A549 (cell line): ENCODE data around the gene ZNF436.

Experiments used
- CHD2 ChIP-seq: fragments of 150-350 bp; IDR thresholded peaks from 2 replicates; pipeline ENCODE4 v1.6.1; 2014; ENCODE audit warnings: low read length; ENCODE audit not compliant: partially characterized antibody
- CTCF ChIP-seq: fragments of >200 bp; sonication (Bioruptor Twin); formaldehyde crosslinking; IDR thresholded peaks from 3 replicates; pipeline ENCODE4 v1.5.1; 2016
- EP300 ChIP-seq, 2 experiments: fragments of >200 bp; sonication (Bioruptor Twin); formaldehyde crosslinking; IDR thresholded peaks; 2 replicates in 1 of 2; 3 replicates in 1 of 2; pipeline ENCODE4 v1.6.1; 2016 to 2017
- FOSL2 ChIP-seq, 2 experiments: fragments of 450-650 bp in 1 of 2; fragments of >200 bp in 1 of 2; sonication (Bioruptor Twin) in 1 of 2; formaldehyde crosslinking; IDR thresholded peaks; 2 replicates each; pipeline versions ENCODE4 v1.5.0 to v1.6.1; 2016 to 2020; ENCODE audit warnings: mild to moderate bottlenecking in 1 of 2, moderate library complexity in 1 of 2
- HMGXB4 ChIP-seq: fragments of 250-450 bp; sonication (Bioruptor Pico); IDR thresholded peaks from 2 replicates; pipeline ENCODE4 v1.5.0; 2021; ENCODE audit warnings: mild to moderate bottlenecking, moderate library complexity, borderline replicate concordance
- JUN ChIP-seq, 2 experiments: fragments of >200 bp; sonication (Bioruptor Twin); formaldehyde crosslinking; IDR thresholded peaks; 2 replicates in 1 of 2; 3 replicates in 1 of 2; pipeline ENCODE4 v1.6.1; 2016 to 2017
- MAX ChIP-seq: IDR thresholded peaks from 2 replicates; pipeline ENCODE4 v1.6.1; 2012
- NFE2L2 ChIP-seq: fragments of 150-350 bp; conservative IDR thresholded peaks from 2 replicates; pipeline ENCODE4 v1.6.1; 2014; ENCODE audit warnings: low read length
- POLR2A ChIP-seq: IDR thresholded peaks from 2 replicates; pipeline ENCODE4 v1.6.1; 2012; ENCODE audit warnings: mild to moderate bottlenecking, low read length
- REST ChIP-seq: fragments of 200-600 bp; sonication (generic); IDR thresholded peaks from 2 replicates; pipeline ENCODE4 v1.6.1; 2016; ENCODE audit warnings: antibody characterized with exemption, mild to moderate bottlenecking, moderate library complexity
- RFX5 ChIP-seq: fragments of 450-650 bp; IDR thresholded peaks from 2 replicates; pipeline ENCODE4 v1.7.1; 2014; ENCODE audit warnings: antibody characterized with exemption, mild to moderate bottlenecking, moderate library complexity
- RNF2 ChIP-seq: fragments of 200-600 bp; sonication (generic); IDR thresholded peaks from 2 replicates; pipeline ENCODE4 v1.6.1; 2016; ENCODE audit warnings: low read depth, mild to moderate bottlenecking, antibody characterized with exemption, moderate library complexity, borderline replicate concordance
- ZNF302 ChIP-seq: fragments of 250-450 bp; sonication (Bioruptor Pico); IDR thresholded peaks from 2 replicates; pipeline ENCODE4 v1.9.0; 2021; ENCODE audit warnings: inconsistent platforms, mild to moderate bottlenecking, moderate library complexity

GRCh38 chr1:23396380-23396779, 26.7 kb upstream of the ZNF436 start:
- TF ChIP-seq CTCF, result no peak
- TF ChIP-seq ZNF302 (CRISPR knock-in tag), result no peak
- TF ChIP-seq EP300 (IDR thresholded peaks at IDR 0.05), result no peak
- TF ChIP-seq REST, result no peak
- TF ChIP-seq RNF2, result no peak
- TF ChIP-seq MAX, result no peak
- no peak for TF ChIP-seq POLR2A
- TF ChIP-seq JUN (IDR thresholded peaks at IDR 0.05), result no peak
- no peak for TF ChIP-seq NFE2L2
- TF ChIP-seq HMGXB4, result no peak
- no peak for TF ChIP-seq CHD2
- TF ChIP-seq FOSL2 (IDR thresholded peaks at IDR 0.05), result no peak
- no peak for TF ChIP-seq FOSL2 (CRISPR knock-in tag; IDR thresholded peaks at IDR 0.05)
- TF ChIP-seq RFX5, result no peak
